ENCODE results near the gene TSPO.
"Not testable (repeated sequence)": the region's sequence is repeated elsewhere in the genome, so short reads cannot be mapped to it uniquely, and the experiment has no call there.

TSPO gene

GRCh38 chr22:43133401-43133800, 18.0 kb upstream of the TSPO start:
- H3K36me3 ChIP-seq (ENCODE audit: control insufficient read depth, insufficient read depth, low read length), result peaks cover 58% of the 10 kb centered on the region
- H3K9me3 ChIP-seq (ENCODE audit: control insufficient read depth, insufficient read depth, low read depth, low read length), result no peaks in the 10 kb centered on the region
- H3K9ac ChIP-seq (ENCODE audit: low read length), result no peak overlapping the region
- no peak overlapping the region for H3K4me3 ChIP-seq (ENCODE audit: low read depth, low read length)
- H3K27ac ChIP-seq (ENCODE audit: low read depth, low read length), result no peak overlapping the region
- H3K4me1 ChIP-seq (ENCODE audit: control insufficient read depth, insufficient read depth, low read length), result peaks cover 14% of the 10 kb centered on the region
- H3K27me3 ChIP-seq (ENCODE audit: control insufficient read depth, insufficient read depth, low read length), result peaks cover 5% of the 10 kb centered on the region; the same call in 1 of the 2 replicates

- Histone ChIP-seq H3K27me3 (ENCODE audit: control insufficient read depth, insufficient read depth, low read length) (no peaks in the 10 kb centered on the region; the same call in 1 of the 2 replicates), H3K9me3 (ENCODE audit: control insufficient read depth, insufficient read depth, low read depth, low read length) (no peaks in the 10 kb centered on the region), H3K4me1 (ENCODE audit: control insufficient read depth, insufficient read depth, low read length) (peaks cover 5% of the 10 kb centered on the region), H3K36me3 (ENCODE audit: control insufficient read depth, insufficient read depth, low read length) (peaks cover 70% of the 10 kb centered on the region), H3K4me3 (ENCODE audit: low read depth, low read length) (no peak overlapping the region), H3K9ac (ENCODE audit: low read length) (no peak overlapping the region), H3K27ac (ENCODE audit: low read depth, low read length) (no peak overlapping the region)
Measured at GRCh38 chr22:43134553-43134952, 16.8 kb upstream of the TSPO start.

- Histone ChIP-seq H3K27me3 (ENCODE audit: control insufficient read depth, insufficient read depth, low read length) (no peaks in the 10 kb centered on the region), H3K4me3 (ENCODE audit: low read depth, low read length) (no peak overlapping the region), H3K36me3 (ENCODE audit: control insufficient read depth, insufficient read depth, low read length) (peaks cover 80% of the 10 kb centered on the region), H3K9ac (ENCODE audit: low read length) (no peak overlapping the region), H3K27ac (ENCODE audit: low read depth, low read length) (no peak overlapping the region), H3K9me3 (ENCODE audit: control insufficient read depth, insufficient read depth, low read depth, low read length) (no peaks in the 10 kb centered on the region), H3K4me1 (ENCODE audit: control insufficient read depth, insufficient read depth, low read length) (no peaks in the 10 kb centered on the region)
Measured at GRCh38 chr22:43135565-43135964, 15.8 kb upstream of the TSPO start.

- Histone ChIP-seq H3K9me3 (ENCODE audit: control insufficient read depth, insufficient read depth, low read depth, low read length) (no peaks in the 10 kb centered on the region), H3K4me1 (ENCODE audit: control insufficient read depth, insufficient read depth, low read length) (no peaks in the 10 kb centered on the region), H3K27me3 (ENCODE audit: control insufficient read depth, insufficient read depth, low read length) (no peaks in the 10 kb centered on the region), H3K9ac (ENCODE audit: low read length) (no peak overlapping the region), H3K36me3 (ENCODE audit: control insufficient read depth, insufficient read depth, low read length) (peaks cover 82% of the 10 kb centered on the region), H3K27ac (ENCODE audit: low read depth, low read length) (no peak overlapping the region), H3K4me3 (ENCODE audit: low read depth, low read length) (no peak overlapping the region)
Measured at GRCh38 chr22:43136255-43136654, 15.1 kb upstream of the TSPO start.

GRCh38 chr22:43136801-43137200, 14.6 kb upstream of the TSPO start:
- no peak overlapping the region for H3K9ac ChIP-seq (ENCODE audit: low read length)
- no peaks in the 10 kb centered on the region for H3K27me3 ChIP-seq (ENCODE audit: control insufficient read depth, insufficient read depth, low read length)
- H3K4me3 ChIP-seq (ENCODE audit: low read depth, low read length), result no peak overlapping the region
- H3K36me3 ChIP-seq (ENCODE audit: control insufficient read depth, insufficient read depth, low read length), result peaks cover 76% of the 10 kb centered on the region
- H3K9me3 ChIP-seq (ENCODE audit: control insufficient read depth, insufficient read depth, low read depth, low read length), result no peaks in the 10 kb centered on the region
- H3K27ac ChIP-seq (ENCODE audit: low read depth, low read length), result no peak overlapping the region
- no peaks in the 10 kb centered on the region for H3K4me1 ChIP-seq (ENCODE audit: control insufficient read depth, insufficient read depth, low read length)

- H3K9ac ChIP-seq (ENCODE audit: low read length), result peak within 1 kb of the TSS; percentile 77
- no peaks in the 10 kb centered on the region; the same call in 1 of the 2 replicates for H3K27me3 ChIP-seq (ENCODE audit: control insufficient read depth, insufficient read depth, low read length)
- peak within 1 kb of the TSS; percentile 100 for H3K4me3 ChIP-seq (ENCODE audit: low read depth, low read length)
- peak within 1 kb of the TSS; percentile 19; the same call in 1 of the 2 replicates for H3K27ac ChIP-seq (ENCODE audit: low read depth, low read length)
- H3K36me3 ChIP-seq (ENCODE audit: control insufficient read depth, insufficient read depth, low read length), result peaks cover 32% of the 10 kb centered on the region
- no peaks in the 10 kb centered on the region for H3K9me3 ChIP-seq (ENCODE audit: control insufficient read depth, insufficient read depth, low read depth, low read length)
- H3K4me1 ChIP-seq (ENCODE audit: control insufficient read depth, insufficient read depth, low read length), result no peaks in the 10 kb centered on the region
Measured at GRCh38 chr22:43142880-43143562, 8.3 kb upstream of the TSPO start, which contains the start of gene MCAT. Gene MCAT (minus strand): TSS chr22:43143398. CDS start chr22:43143348, 50 bp downstream.

GRCh38 chr22:43144949-43145348, 6.4 kb upstream of the TSPO start:
- no peaks in the 10 kb centered on the region for H3K9me3 ChIP-seq (ENCODE audit: control insufficient read depth, insufficient read depth, low read depth, low read length)
- H3K4me3 ChIP-seq (ENCODE audit: low read depth, low read length), result no peak overlapping the region
- no peak overlapping the region for H3K9ac ChIP-seq (ENCODE audit: low read length)
- no peaks in the 10 kb centered on the region; the same call in 1 of the 2 replicates for H3K27me3 ChIP-seq (ENCODE audit: control insufficient read depth, insufficient read depth, low read length)
- H3K27ac ChIP-seq (ENCODE audit: low read depth, low read length), result no peak overlapping the region
- peaks cover 12% of the 10 kb centered on the region for H3K36me3 ChIP-seq (ENCODE audit: control insufficient read depth, insufficient read depth, low read length)
- no peaks in the 10 kb centered on the region for H3K4me1 ChIP-seq (ENCODE audit: control insufficient read depth, insufficient read depth, low read length)

GRCh38 chr22:43145371-43145770, 6.0 kb upstream of the TSPO start:
- not testable (repeated sequence) for H3K27ac ChIP-seq (ENCODE audit: low read depth, low read length); H3K27me3 ChIP-seq (ENCODE audit: control insufficient read depth, insufficient read depth, low read length); H3K4me3 ChIP-seq (ENCODE audit: low read depth, low read length); H3K9me3 ChIP-seq (ENCODE audit: control insufficient read depth, insufficient read depth, low read depth, low read length); H3K4me1 ChIP-seq (ENCODE audit: control insufficient read depth, insufficient read depth, low read length); H3K36me3 ChIP-seq (ENCODE audit: control insufficient read depth, insufficient read depth, low read length); H3K9ac ChIP-seq (ENCODE audit: low read length)

- not testable (repeated sequence) for H3K4me3 ChIP-seq (ENCODE audit: low read depth, low read length); H3K27me3 ChIP-seq (ENCODE audit: control insufficient read depth, insufficient read depth, low read length); H3K9me3 ChIP-seq (ENCODE audit: control insufficient read depth, insufficient read depth, low read depth, low read length); H3K36me3 ChIP-seq (ENCODE audit: control insufficient read depth, insufficient read depth, low read length); H3K9ac ChIP-seq (ENCODE audit: low read length); H3K27ac ChIP-seq (ENCODE audit: low read depth, low read length); H3K4me1 ChIP-seq (ENCODE audit: control insufficient read depth, insufficient read depth, low read length)
Measured at GRCh38 chr22:43146332-43146731, 5.0 kb upstream of the TSPO start.

- Histone ChIP-seq H3K27me3 (ENCODE audit: control insufficient read depth, insufficient read depth, low read length) (peaks cover 22% of the 10 kb centered on the region), H3K4me3 (ENCODE audit: low read depth, low read length) (no peak overlapping the region)
Measured at GRCh38 chr22:43147821-43148220, 3.5 kb upstream of the TSPO start.

GRCh38 chr22:43148581-43148980, 2.8 kb upstream of the TSPO start:
- Histone ChIP-seq H3K27ac (ENCODE audit: low read depth, low read length) (no peak overlapping the region), H3K4me1 (ENCODE audit: control insufficient read depth, insufficient read depth, low read length) (peaks cover 11% of the 10 kb centered on the region), H3K36me3 (ENCODE audit: control insufficient read depth, insufficient read depth, low read length) (no peaks in the 10 kb centered on the region), H3K27me3 (ENCODE audit: control insufficient read depth, insufficient read depth, low read length) (peaks cover 22% of the 10 kb centered on the region), H3K4me3 (ENCODE audit: low read depth, low read length) (no peak overlapping the region), H3K9ac (ENCODE audit: low read length) (peak overlapping the region; percentile 11), H3K9me3 (ENCODE audit: control insufficient read depth, insufficient read depth, low read depth, low read length) (no peaks in the 10 kb centered on the region)

More at GRCh38 chr22:43147821-43148220, 3.5 kb upstream of the TSPO start:
- peaks cover 11% of the 10 kb centered on the region for H3K4me1 ChIP-seq (ENCODE audit: control insufficient read depth, insufficient read depth, low read length)
- no peaks in the 10 kb centered on the region for H3K36me3 ChIP-seq (ENCODE audit: control insufficient read depth, insufficient read depth, low read length)
- no peaks in the 10 kb centered on the region for H3K9me3 ChIP-seq (ENCODE audit: control insufficient read depth, insufficient read depth, low read depth, low read length)
- no peak overlapping the region for H3K27ac ChIP-seq (ENCODE audit: low read depth, low read length)
- H3K9ac ChIP-seq (ENCODE audit: low read length), result no peak overlapping the region
